Kidney tubule cell (primary cell): ENCODE data around the gene TBC1D9B.
"Not testable (repeated sequence)": the region's sequence is repeated elsewhere in the genome, so short reads cannot be mapped to it uniquely, and the experiment has no call there.

Source experiments
- DNase-seq: peaks from one replicate; pipeline ENCODE4 v3.0.0-alpha.2; 2018; ENCODE audit warnings: low spot score

Gene TBC1D9B

GRCh38 chr5:179837076-179838011, 70.4 kb downstream of the TBC1D9B start:
- no peak for DNase-seq

- peak; percentile 60 for DNase-seq
Measured at GRCh38 chr5:179836225-179837019, 71.3 kb downstream of the TBC1D9B start.

- DNase-seq = not testable (repeated sequence)
Measured at GRCh38 chr5:179834871-179835270, 72.8 kb downstream of the TBC1D9B start.

- DNase-seq = no peak
Measured at GRCh38 chr5:179834120-179834519, 73.6 kb downstream of the TBC1D9B start.

- DNase-seq = no peak
Measured at GRCh38 chr5:179833709-179834070, 74.0 kb downstream of the TBC1D9B start.

- DNase-seq = no peak
Measured at GRCh38 chr5:179833056-179833708, 74.5 kb downstream of the TBC1D9B start.

GRCh38 chr5:179832039-179832745, 75.5 kb downstream of the TBC1D9B start:
- DNase-seq = no peak

GRCh38 chr5:179830818-179831468, 76.8 kb downstream of the TBC1D9B start:
- no peak for DNase-seq

- peak; percentile 37 for DNase-seq
Measured at GRCh38 chr5:179829732-179830435, 77.8 kb downstream of the TBC1D9B start.

GRCh38 chr5:179828756-179829421, 78.8 kb downstream of the TBC1D9B start:
- DNase-seq = no peak

- peak; percentile 76 for DNase-seq
Measured at GRCh38 chr5:179827680-179828079, 80.0 kb downstream of the TBC1D9B start.

GRCh38 chr5:179825655-179826182, 82.0 kb downstream of the TBC1D9B start:
- peak; percentile 39 for DNase-seq

- DNase-seq = no peak
Measured at GRCh38 chr5:179824745-179825112, 83.0 kb downstream of the TBC1D9B start.

GRCh38 chr5:179823937-179824744, 83.6 kb downstream of the TBC1D9B start:
- DNase-seq = no peak

GRCh38 chr5:179822444-179822990, 85.2 kb downstream of the TBC1D9B start:
- peak; percentile 32 for DNase-seq

GRCh38 chr5:179822059-179822432, 85.7 kb downstream of the TBC1D9B start:
- no peak for DNase-seq

- DNase-seq = peak; percentile 93
Measured at GRCh38 chr5:179821298-179822058, 86.2 kb downstream of the TBC1D9B start.
